HCT116 (cell line): ENCODE results near the gene ALK. TPM values are rescaled to one million over a fixed set of nuclear protein-coding genes. Genes with fewer than 3 reads are reported as not detected.

ENCODE experiments used
- ATAC-seq: fragments of 200-7000 bp; cut with Tn5 transposase; 2 replicates; pipeline ENCODE4 v1.9.1; 2020; ENCODE audit warnings: mild to moderate bottlenecking, moderate library complexity
- BruUV-seq: library from RNA; stranded (reverse); fragments of 400-500 nt; replicated peaks from 2 replicates; lab custom pipeline; 2021; lab: Mats Ljungman, UMichigan
- CTCF ChIA-PET: fragments of 300-600 bp; sonication (Branson Sonifier 250); formaldehyde crosslinking; loops from one replicate; lab custom pipeline; 2021; ENCODE audit warnings: antibody characterized with exemption; lab: Charles Lee
- POLR2A ChIA-PET: fragments of 300-600, 350-600 bp; sonication (Branson Sonifier 250); formaldehyde crosslinking; loops from one replicate; lab custom pipeline; 2021; ENCODE audit warnings: antibody characterized with exemption; lab: Charles Lee
- RAD21 ChIA-PET, 2 experiments: fragments of 300-600 bp; sonication (Branson Sonifier 250); formaldehyde crosslinking; loops; one replicate each; lab custom pipeline; 2023; ENCODE audit warnings: low total read pairs in 2 of 2; ENCODE audit not compliant: uncharacterized antibody in 2 of 2, unreplicated experiment in 2 of 2, low non-redundant PET in 1 of 2; lab: Charles Lee
- DNase-seq: peaks from one replicate; pipeline ENCODE4 v3.0.0-alpha.2; 2010; ENCODE audit warnings: low read depth, low spot score
- H2AFZ ChIP-seq: fragments of 200-600 bp; shearing (Covaris generic), sonication (generic); 2 replicates; pipeline ENCODE4 v1.6.1; 2017; ENCODE audit warnings: low read depth, mixed run types, mixed read lengths, antibody characterized with exemption, low read length; ENCODE audit not compliant: poor library complexity, severe bottlenecking
- H3K27ac ChIP-seq: 2 replicates; pipeline ENCODE4 v1.5.1; 2012; ENCODE audit warnings: low read depth, low read length
- H3K27me3 ChIP-seq: fragments of 200-600 bp; sonication (generic); 2 replicates; pipeline ENCODE4 v1.6.1; 2016; ENCODE audit warnings: mixed run types, low read length, mixed read lengths; ENCODE audit not compliant: insufficient read depth
- H3K36me3 ChIP-seq, 2 experiments: fragments of 200-500 bp in 1 of 2; fragments of 200-600 bp in 1 of 2; sonication (Bioruptor generic) in 1 of 2; sonication (generic) in 1 of 2; 2 replicates each; pipeline versions ENCODE4 v1.5.1 to v1.6.1; 2014 to 2016; ENCODE audit warnings: low read length in 2 of 2, inconsistent platforms in 1 of 2, mixed read lengths in 1 of 2, mixed run types in 1 of 2; ENCODE audit not compliant: insufficient read depth in 2 of 2, control insufficient read depth in 1 of 2
- H3K4me1 ChIP-seq, 2 experiments: fragments of 200-600 bp in 1 of 2; sonication (generic) in 1 of 2; 2 replicates each; pipeline versions ENCODE4 v1.5.1 to v1.6.1; 2012 to 2017; ENCODE audit warnings: low read length in 2 of 2, inconsistent platforms in 1 of 2, mild to moderate bottlenecking in 1 of 2, mixed read lengths in 1 of 2, mixed run types in 1 of 2, moderate library complexity in 1 of 2; ENCODE audit not compliant: insufficient read depth in 2 of 2, control insufficient read depth in 1 of 2
- H3K4me2 ChIP-seq: fragments of 200-600 bp; sonication (generic); 2 replicates; pipeline ENCODE4 v1.6.1; 2017; ENCODE audit warnings: mixed run types, low read length, mixed read lengths
- H3K4me3 ChIP-seq, 2 experiments: fragments of 200-600 bp in 1 of 2; sonication (generic) in 1 of 2; replicated peaks in 1 of 2; 2 replicates each; pipeline ENCODE4 v1.5.1; 2011 to 2016; ENCODE audit warnings: low read length in 2 of 2, control low read depth in 1 of 2, low read depth in 1 of 2, mild to moderate bottlenecking in 1 of 2, mixed read lengths in 1 of 2, mixed run types in 1 of 2
- H3K79me2 ChIP-seq: fragments of 200-600 bp; sonication (generic); 2 replicates; pipeline ENCODE4 v1.6.1; 2017; ENCODE audit warnings: mild to moderate bottlenecking, mixed run types, low read length, moderate library complexity, mixed read lengths; ENCODE audit not compliant: insufficient read depth
- H3K9ac ChIP-seq: fragments of 200-600 bp; sonication (generic); 2 replicates; pipeline ENCODE4 v1.6.1; 2016; ENCODE audit warnings: low read length, mixed read lengths
- H3K9me2 ChIP-seq: fragments of 200-600 bp; sonication (generic), shearing (Covaris generic); 2 replicates; pipeline ENCODE4 v1.6.1; 2017; ENCODE audit warnings: mixed run types, mild to moderate bottlenecking, moderate library complexity; ENCODE audit not compliant: insufficient read depth
- H3K9me3 ChIP-seq, 2 experiments: fragments of 200-500 bp in 1 of 2; fragments of 200-600 bp in 1 of 2; sonication (Bioruptor generic) in 1 of 2; sonication (generic) in 1 of 2; 2 replicates each; pipeline ENCODE4 v1.6.1; 2014 to 2017; ENCODE audit warnings: low read length in 2 of 2, mixed read lengths in 2 of 2, inconsistent platforms in 1 of 2, low read depth in 1 of 2, mild to moderate bottlenecking in 1 of 2, mixed run types in 1 of 2, moderate library complexity in 1 of 2; ENCODE audit not compliant: control insufficient read depth in 1 of 2, insufficient read depth in 1 of 2
- H4K20me1 ChIP-seq: fragments of 200-600 bp; sonication (generic), shearing (Covaris generic); 2 replicates; pipeline ENCODE4 v1.6.1; 2017; ENCODE audit warnings: mixed run types, mild to moderate bottlenecking, moderate library complexity; ENCODE audit not compliant: insufficient read depth
- CEBPB ChIP-seq: IDR thresholded peaks from 2 replicates; pipeline ENCODE4 v1.6.1; 2012; ENCODE audit warnings: low read depth
- EGR1 ChIP-seq: IDR thresholded peaks from 2 replicates; pipeline ENCODE4 v1.6.1; 2012; ENCODE audit warnings: low read depth
- EZH2 ChIP-seq: fragments of 200-600 bp; sonication (generic); IDR thresholded peaks from 2 replicates; pipeline ENCODE4 v1.6.1; 2017; ENCODE audit warnings: antibody characterized with exemption, mixed run types
- POLR2A ChIP-seq: IDR thresholded peaks from 2 replicates; pipeline ENCODE4 v1.7.0; 2011; ENCODE audit warnings: borderline replicate concordance; ENCODE audit not compliant: insufficient read depth, insufficient read length; ENCODE audit errors: extremely low read depth
- POLR2AphosphoS5 ChIP-seq: IDR thresholded peaks from 2 replicates; pipeline ENCODE4 v1.6.1; 2011; ENCODE audit warnings: mild to moderate bottlenecking, low read depth, low read length, moderate library complexity
- REST ChIP-seq: IDR thresholded peaks from 2 replicates; pipeline ENCODE4 v1.6.1; 2012; ENCODE audit warnings: low read depth
- SIN3A ChIP-seq: IDR thresholded peaks from 2 replicates; pipeline ENCODE4 v1.6.1; 2012; ENCODE audit warnings: low read depth
- SP1 ChIP-seq: IDR thresholded peaks from 2 replicates; pipeline ENCODE4 v1.6.1; 2012; ENCODE audit warnings: low read depth
- YY1 ChIP-seq: IDR thresholded peaks from 2 replicates; pipeline ENCODE4 v1.6.1; 2011; ENCODE audit warnings: low read length, low read depth, moderate library complexity, mild to moderate bottlenecking; ENCODE audit not compliant: insufficient replicate concordance; ENCODE audit errors: extremely low read depth
- intact Hi-C: fragments of 100-400 bp; cut with micrococcal nuclease; formaldehyde crosslinking; loops from 2 replicates; pipeline ENCODE4 v1.10.0; 2022
- total RNA-seq: library from RNA; stranded (reverse); gene quantifications from one replicate; pipeline ENCODE4 v1.2.1, GENCODE V29; 2021; ENCODE audit not compliant: unreplicated experiment

ALK gene
- total RNA-seq, 1 experiment from 2014 or later: not detected

GRCh38 chr2:29918941-29919340 is 2.4 kb downstream of the ALK start:
- RAD21 ChIA-PET: no interaction called here

More at GRCh38 chr2:29918941-29919340, 2.4 kb downstream of the ALK start:
- Histone ChIP-seq H3K27me3 (peaks cover 31% of the 10 kb centered on the region), H3K4me1 (no peaks in the 10 kb centered on the region), H3K9ac (no peak overlapping the region), H3K79me2 (no peaks in the 10 kb centered on the region), H3K4me2 (no peak overlapping the region), H3K9me2 (no peaks in the 10 kb centered on the region), H4K20me1 (no peaks in the 10 kb centered on the region), H2AFZ (no peak overlapping the region), H3K36me3 (no peaks in the 10 kb centered on the region), H3K27ac (no peak overlapping the region), H3K9me3 (no peaks in the 10 kb centered on the region), H3K4me3 (no peak overlapping the region)
- POLR2A ChIA-PET: no interaction called here
- CTCF ChIA-PET: no interaction called here
- intact Hi-C loops: no loop called here
- BruUV-seq: no TSS peak
- DNase-seq (no peak), ATAC-seq (no peak)
- TF ChIP-seq SIN3A (no peak), REST (no peak), CEBPB (no peak), EZH2 (no peak), POLR2A (no peak), YY1 (no peak), EGR1 (no peak), POLR2AphosphoS5 (no peak), SP1 (no peak)
